ENCODE measurements around the gene ABCA8. TPM values are rescaled to one million over a fixed set of nuclear protein-coding genes. Genes with fewer than 3 reads are reported as not detected.

ABCA8 gene
- total RNA-seq, 2 experiments from 2014 or later, result not detected

GRCh38 chr17:68927516-68927915 lies 27.7 kb downstream of the ABCA8 start:
- no peak overlapping the region for H3K4me3 Mint-ChIP-seq
- H3K36me3 Mint-ChIP-seq (ENCODE audit: low read depth), result no peaks in the 10 kb centered on the region
- H3K27ac Mint-ChIP-seq, result no peak overlapping the region
- ATAC-seq (no peak), DNase-seq (no peak)
- H3K27me3 Mint-ChIP-seq (ENCODE audit: low read depth), result no peaks in the 10 kb centered on the region
- POLR2A ChIA-PET, result no interaction called here
- no peaks in the 10 kb centered on the region for H3K4me1 Mint-ChIP-seq (ENCODE audit: low read depth)
- CTCF ChIA-PET, result no interaction called here
- no peaks in the 10 kb centered on the region for H3K9me3 Mint-ChIP-seq (ENCODE audit: insufficient read depth)

- Mint-ChIP-seq H3K9me3 (ENCODE audit: insufficient read depth) (no peaks in the 10 kb centered on the region), H3K4me1 (ENCODE audit: low read depth) (no peaks in the 10 kb centered on the region), H3K27ac (no peak overlapping the region), H3K4me3 (no peak overlapping the region), H3K27me3 (ENCODE audit: low read depth) (no peaks in the 10 kb centered on the region), H3K36me3 (ENCODE audit: low read depth) (no peaks in the 10 kb centered on the region)
- ChIA-PET POLR2A (no interaction called here), CTCF (no interaction called here)
- ATAC-seq (no peak), DNase-seq (no peak)
Observed at GRCh38 chr17:68924793-68925720, 30.1 kb downstream of the ABCA8 start.

DNA sequence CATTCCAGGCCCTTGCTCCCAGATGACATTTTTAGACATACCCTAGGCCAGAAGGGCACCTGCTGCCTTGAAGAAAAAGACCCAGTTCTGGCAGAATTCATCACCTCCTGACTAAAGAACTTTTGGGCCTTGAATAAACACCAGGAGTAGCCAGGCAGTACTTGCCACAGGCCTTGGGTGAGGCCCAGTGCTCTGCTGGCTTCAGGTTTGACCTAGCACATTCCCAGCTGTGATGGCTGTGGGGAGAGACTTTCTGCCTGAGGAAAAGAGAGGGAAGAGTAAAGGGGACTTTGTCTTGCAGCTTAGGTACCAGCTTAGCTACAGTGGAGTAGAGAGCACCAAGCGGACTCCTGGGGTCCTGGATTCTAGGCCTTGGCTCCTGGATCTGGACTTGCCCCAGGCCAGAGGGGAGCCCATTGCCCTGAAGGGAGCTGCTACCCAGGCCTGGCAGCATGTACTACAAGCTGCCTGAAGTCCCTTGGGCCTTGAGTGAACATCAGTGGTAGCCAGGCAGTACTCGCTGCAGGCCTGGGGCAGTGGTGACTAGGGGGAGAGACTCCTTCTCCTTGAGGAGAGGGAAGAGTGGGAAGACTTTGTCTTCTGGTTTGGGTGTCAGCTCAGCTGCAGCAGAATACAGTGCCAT lies 44.3 kb downstream of the ABCA8 start:
- Mint-ChIP-seq H3K9me3 (ENCODE audit: insufficient read depth) (no peaks in the 10 kb centered on the region), H3K27ac (no peak overlapping the region), H3K4me3 (no peak overlapping the region), H3K4me1 (ENCODE audit: low read depth) (no peaks in the 10 kb centered on the region), H3K36me3 (ENCODE audit: low read depth) (no peaks in the 10 kb centered on the region), H3K27me3 (ENCODE audit: low read depth) (no peaks in the 10 kb centered on the region)
- no peak for ATAC-seq
- ChIA-PET CTCF (interaction anchor here (1.0 kb wide), 1 partner anchor 9 kb away, joined by 3 read pairs; no protein-coding TSS in a partner anchor), POLR2A (no interaction called here)
- DNase-seq, result no peak

GRCh38 chr17:68910251-68910705 lies 44.9 kb downstream of the ABCA8 start:
- Mint-ChIP-seq H3K4me1 (ENCODE audit: low read depth) (no peaks in the 10 kb centered on the region), H3K27me3 (ENCODE audit: low read depth) (no peaks in the 10 kb centered on the region), H3K9me3 (ENCODE audit: insufficient read depth) (no peaks in the 10 kb centered on the region), H3K4me3 (no peak overlapping the region), H3K36me3 (ENCODE audit: low read depth) (no peaks in the 10 kb centered on the region), H3K27ac (no peak overlapping the region)
- ChIA-PET CTCF (no interaction called here), POLR2A (no interaction called here)
- DNase-seq (no peak), ATAC-seq (no peak)

DNA sequence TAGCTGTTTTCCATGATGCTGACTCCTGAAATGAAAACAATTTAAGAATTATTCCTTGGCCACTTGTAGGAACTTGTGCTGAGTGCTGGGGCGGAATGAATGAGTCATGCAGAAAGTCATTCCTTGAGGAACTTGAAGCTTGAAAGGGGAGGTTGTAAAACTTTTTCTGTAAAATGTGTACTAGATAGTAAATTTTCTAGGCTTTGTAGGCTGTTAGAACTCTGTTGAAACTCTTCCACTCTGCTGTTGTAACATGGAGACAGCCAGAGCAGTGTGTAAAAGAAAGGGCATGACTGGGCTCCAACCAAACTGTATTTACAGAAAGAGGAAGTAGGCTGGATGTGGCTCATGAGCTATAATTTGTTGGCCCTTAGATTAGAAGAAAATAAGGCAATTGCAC lies 46.1 kb downstream of the ABCA8 start:
- no peak overlapping the region for H3K4me3 Mint-ChIP-seq
- no peak overlapping the region for H3K27ac Mint-ChIP-seq
- CTCF ChIA-PET, result no interaction called here
- H3K4me1 Mint-ChIP-seq (ENCODE audit: low read depth), result no peaks in the 10 kb centered on the region
- no peaks in the 10 kb centered on the region for H3K27me3 Mint-ChIP-seq (ENCODE audit: low read depth)
- POLR2A ChIA-PET, result no interaction called here
- H3K9me3 Mint-ChIP-seq (ENCODE audit: insufficient read depth), result no peaks in the 10 kb centered on the region
- no peaks in the 10 kb centered on the region for H3K36me3 Mint-ChIP-seq (ENCODE audit: low read depth)
- ATAC-seq, result no peak
- DNase-seq, result no peak

DNA sequence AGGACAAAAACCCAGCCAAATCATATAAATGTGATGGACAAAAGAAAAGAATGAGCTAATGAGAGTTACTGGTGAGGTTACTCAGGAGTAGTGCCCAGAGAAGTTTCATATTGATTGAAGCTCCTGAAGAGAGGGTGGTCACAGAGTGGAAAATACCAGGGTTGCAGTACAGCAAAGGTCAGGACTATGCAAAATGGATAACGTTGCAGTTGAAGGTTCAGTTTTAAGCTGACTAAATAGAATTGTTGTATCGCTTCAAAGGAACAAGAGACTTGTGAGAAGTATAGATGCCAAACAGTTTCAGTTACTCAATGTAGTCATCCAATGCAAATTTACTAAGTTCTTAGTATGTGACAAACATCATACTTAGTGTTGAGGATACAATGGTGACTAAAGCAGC lies 47.1 kb downstream of the ABCA8 start:
- Mint-ChIP-seq H3K36me3 (ENCODE audit: low read depth) (no peaks in the 10 kb centered on the region), H3K4me1 (ENCODE audit: low read depth) (no peaks in the 10 kb centered on the region), H3K27ac (no peak overlapping the region), H3K9me3 (ENCODE audit: insufficient read depth) (no peaks in the 10 kb centered on the region), H3K27me3 (ENCODE audit: low read depth) (no peaks in the 10 kb centered on the region), H3K4me3 (no peak overlapping the region)
- ChIA-PET POLR2A (no interaction called here), CTCF (no interaction called here)
- no peak for DNase-seq
- ATAC-seq, result no peak

DNA sequence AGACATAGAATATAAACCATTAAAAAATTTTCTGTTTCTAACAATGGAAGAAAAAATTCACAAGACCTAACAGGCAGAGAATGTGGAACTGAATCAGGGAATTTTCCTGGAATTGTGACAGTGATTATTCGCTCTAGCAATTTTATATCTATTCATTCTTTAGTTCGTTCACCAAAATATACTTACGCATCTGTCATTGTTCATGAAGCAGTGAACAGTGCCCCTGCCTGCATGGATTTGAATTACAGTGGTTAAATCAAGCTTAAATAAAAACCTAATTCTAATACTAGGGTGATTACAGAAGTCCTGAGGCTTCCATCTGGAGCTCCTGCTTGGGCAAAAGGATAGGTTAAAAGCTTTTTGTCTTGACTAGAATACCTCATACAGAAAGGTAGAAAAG lies 48.6 kb downstream of the ABCA8 start:
- CTCF ChIA-PET, result interaction anchor here (0.6 kb wide), 1 partner anchor 38 kb away, joined by 4 read pairs; no protein-coding TSS in a partner anchor
- Mint-ChIP-seq H3K36me3 (ENCODE audit: low read depth) (no peaks in the 10 kb centered on the region), H3K4me1 (ENCODE audit: low read depth) (no peaks in the 10 kb centered on the region), H3K27me3 (ENCODE audit: low read depth) (no peaks in the 10 kb centered on the region), H3K4me3 (no peak overlapping the region), H3K27ac (no peak overlapping the region), H3K9me3 (ENCODE audit: insufficient read depth) (no peaks in the 10 kb centered on the region)
- POLR2A ChIA-PET, result no interaction called here
- ATAC-seq (no peak), DNase-seq (no peak)

- CTCF ChIA-PET, result no interaction called here
Observed at GRCh38 chr17:68903286-68903685, 51.9 kb downstream of the ABCA8 start.

GRCh38 chr17:68897557-68897956 lies 57.6 kb downstream of the ABCA8 start:
- no peak overlapping the region for H3K27ac Mint-ChIP-seq
- no peaks in the 10 kb centered on the region for H3K9me3 Mint-ChIP-seq (ENCODE audit: insufficient read depth)
- CTCF ChIA-PET, result no interaction called here
- DNase-seq (no peak), ATAC-seq (no peak)
- POLR2A ChIA-PET, result no interaction called here
- no peaks in the 10 kb centered on the region for H3K4me1 Mint-ChIP-seq (ENCODE audit: low read depth)
- H3K27me3 Mint-ChIP-seq (ENCODE audit: low read depth), result no peaks in the 10 kb centered on the region
- H3K4me3 Mint-ChIP-seq, result no peak overlapping the region
- H3K36me3 Mint-ChIP-seq (ENCODE audit: low read depth), result no peaks in the 10 kb centered on the region

More at GRCh38 chr17:68903286-68903685, 51.9 kb downstream of the ABCA8 start:
- Mint-ChIP-seq H3K27ac (no peak overlapping the region), H3K9me3 (ENCODE audit: insufficient read depth) (no peaks in the 10 kb centered on the region), H3K27me3 (ENCODE audit: low read depth) (no peaks in the 10 kb centered on the region), H3K4me3 (no peak overlapping the region), H3K36me3 (ENCODE audit: low read depth) (no peaks in the 10 kb centered on the region), H3K4me1 (ENCODE audit: low read depth) (no peaks in the 10 kb centered on the region)
- POLR2A ChIA-PET, result no interaction called here
- DNase-seq (no peak), ATAC-seq (no peak)

GRCh38 chr17:68892658-68893057 lies 62.5 kb downstream of the ABCA8 start:
- DNase-seq (no peak), ATAC-seq (no peak)
- H3K27me3 Mint-ChIP-seq (ENCODE audit: low read depth), result no peaks in the 10 kb centered on the region
- no peak overlapping the region for H3K27ac Mint-ChIP-seq
- ChIA-PET POLR2A (no interaction called here), CTCF (no interaction called here)
- no peaks in the 10 kb centered on the region for H3K36me3 Mint-ChIP-seq (ENCODE audit: low read depth)
- no peak overlapping the region for H3K4me3 Mint-ChIP-seq
- H3K9me3 Mint-ChIP-seq (ENCODE audit: insufficient read depth), result no peaks in the 10 kb centered on the region
- H3K4me1 Mint-ChIP-seq (ENCODE audit: low read depth), result no peaks in the 10 kb centered on the region

DNA sequence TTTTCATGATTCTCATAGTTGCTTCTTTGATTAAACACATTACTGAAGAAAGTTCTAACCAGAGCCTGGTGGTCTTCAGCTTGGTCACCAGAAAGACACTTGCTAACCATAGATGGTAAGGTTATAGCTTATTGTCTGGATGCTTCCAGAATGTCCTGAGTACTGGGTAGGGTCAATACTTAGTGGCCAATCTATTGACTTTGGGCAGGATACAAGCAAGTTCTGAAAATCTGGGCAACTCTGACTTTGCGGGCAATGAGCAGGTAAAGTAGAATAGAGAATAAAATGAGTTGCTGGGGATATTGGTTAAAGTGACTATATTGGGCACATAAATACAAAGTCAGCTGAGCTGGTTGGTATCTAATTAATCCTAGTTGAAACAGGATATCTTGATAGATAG lies 63.0 kb downstream of the ABCA8 start:
- no peak for DNase-seq
- no peak for ATAC-seq
- CTCF ChIA-PET, result no interaction called here
- Mint-ChIP-seq H3K27ac (no peak overlapping the region), H3K4me3 (no peak overlapping the region), H3K36me3 (ENCODE audit: low read depth) (no peaks in the 10 kb centered on the region), H3K4me1 (ENCODE audit: low read depth) (no peaks in the 10 kb centered on the region), H3K9me3 (ENCODE audit: insufficient read depth) (no peaks in the 10 kb centered on the region), H3K27me3 (ENCODE audit: low read depth) (no peaks in the 10 kb centered on the region)
- POLR2A ChIA-PET, result no interaction called here

DNA sequence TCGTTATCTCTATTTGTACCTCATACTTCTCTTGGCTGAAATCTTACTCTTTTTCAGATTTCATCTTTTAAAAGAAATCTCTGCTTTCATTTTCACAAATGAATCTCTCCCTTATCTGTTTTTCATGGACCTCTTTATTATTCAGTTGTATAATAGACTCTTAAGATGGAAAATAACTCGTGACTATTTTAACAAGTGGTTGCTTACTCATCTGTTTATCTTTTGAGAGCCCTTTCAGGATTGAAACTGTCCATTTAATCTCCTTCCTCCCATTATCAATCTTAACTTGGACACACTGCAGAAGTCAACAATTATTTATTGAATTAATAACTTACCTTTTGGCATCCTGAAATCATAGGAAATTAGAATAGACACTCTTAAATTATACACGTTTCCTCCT lies 68.8 kb downstream of the ABCA8 start:
- DNase-seq (no peak), ATAC-seq (no peak)
- Mint-ChIP-seq H3K9me3 (ENCODE audit: insufficient read depth) (no peaks in the 10 kb centered on the region), H3K27ac (no peak overlapping the region), H3K36me3 (ENCODE audit: low read depth) (no peaks in the 10 kb centered on the region), H3K4me3 (no peak overlapping the region), H3K4me1 (ENCODE audit: low read depth) (no peaks in the 10 kb centered on the region), H3K27me3 (ENCODE audit: low read depth) (no peaks in the 10 kb centered on the region)
- CTCF ChIA-PET, result interaction anchor here (1.2 kb wide), 1 partner anchor 10 kb away, joined by 3 read pairs; no protein-coding TSS in a partner anchor
- POLR2A ChIA-PET, result no interaction called here
